Activated naive CD4-positive, alpha-beta T cell treated with Interleukin-2 at 50 U/mL for 16 hours (primary cell): Measurements from ENCODE around the gene UPF3A.
A peak's percentile ranks its signal among the peaks of the same experiment; 100 is the strongest.
"Not testable (repeated sequence)": the region's sequence is repeated elsewhere in the genome, so short reads cannot be mapped to it uniquely, and the experiment has no call there.

ENCODE experiments used
- DNase-seq: peaks from one replicate; pipeline ENCODE4 v3.0.0-alpha.2; 2020

UPF3A gene

DNA sequence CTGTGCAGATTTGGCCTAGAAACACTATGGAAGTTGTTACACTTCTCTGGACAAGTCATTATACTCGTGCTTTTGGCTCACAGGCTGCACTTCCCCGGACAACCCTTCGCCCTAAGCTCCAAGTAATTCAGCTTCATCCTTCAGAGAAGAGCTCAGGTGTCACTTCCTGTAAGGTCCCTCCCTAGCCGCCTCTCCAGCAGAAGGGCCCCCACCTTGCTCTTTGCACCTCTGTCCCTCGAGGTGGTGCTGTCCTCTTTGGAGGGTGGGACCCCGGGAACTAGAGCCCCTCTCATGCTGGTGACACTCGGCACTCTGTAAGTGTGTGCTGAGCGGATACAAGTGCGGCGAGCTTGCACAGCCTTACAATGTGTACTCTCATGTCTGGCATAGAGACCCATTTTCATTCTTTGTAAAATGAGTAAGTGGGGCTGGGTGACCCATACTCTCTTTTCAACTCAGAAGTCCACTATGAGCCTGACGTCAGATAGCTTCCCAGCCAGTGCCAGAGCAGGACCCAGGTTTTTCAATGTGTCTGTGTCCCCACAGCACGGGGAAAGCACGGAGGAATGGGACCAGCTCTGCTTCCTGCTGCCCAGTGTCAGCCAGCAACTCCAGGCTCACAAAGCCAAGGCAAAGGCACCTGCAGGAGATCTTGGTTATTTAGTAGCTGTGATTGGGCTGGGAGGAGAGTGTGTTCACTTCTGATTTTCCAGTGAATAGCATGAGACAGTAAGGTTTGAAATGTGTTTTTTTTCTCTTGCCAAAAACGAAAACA is 59.8 kb downstream of the UPF3A start:
- no peak for DNase-seq

DNA sequence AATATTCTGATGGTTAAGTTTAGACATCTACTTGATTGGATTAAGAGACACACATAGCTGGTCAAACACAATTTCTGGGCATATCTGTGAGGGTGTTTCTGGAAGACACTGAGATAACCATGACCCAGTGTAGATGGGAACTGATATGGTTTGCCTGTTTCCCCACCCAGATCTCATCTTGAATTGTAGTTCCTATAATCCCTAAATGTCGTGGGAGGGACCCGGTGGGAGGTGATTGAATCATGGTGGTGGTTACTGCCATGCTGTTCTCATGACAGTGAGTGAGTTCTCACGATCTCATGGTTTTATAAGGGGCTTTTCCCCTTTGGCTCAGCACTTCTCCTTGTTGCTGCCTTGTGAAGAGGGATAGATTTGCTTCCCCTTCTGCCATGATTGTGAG is 65.9 kb downstream of the UPF3A start:
- DNase-seq: not testable (repeated sequence)

DNA sequence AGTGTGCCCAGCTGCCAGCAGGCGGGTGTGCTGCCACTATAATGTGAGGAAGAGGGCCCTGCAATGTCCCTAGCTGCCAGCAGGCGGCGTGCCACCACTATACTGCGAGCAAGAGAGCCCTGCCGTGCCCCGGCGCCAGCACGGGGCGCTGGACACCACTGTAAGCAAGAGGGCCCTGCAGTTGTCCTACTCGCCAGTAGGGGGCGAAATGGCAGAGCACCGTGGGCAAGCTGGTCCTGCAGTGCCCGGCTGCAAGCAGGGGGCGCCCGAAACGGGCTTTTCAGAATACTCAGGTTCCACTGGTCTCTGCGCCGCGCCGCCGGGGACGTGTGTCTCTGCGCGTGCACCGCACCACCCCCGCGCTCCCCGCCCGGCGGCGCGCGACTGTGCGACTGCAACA is 71.4 kb downstream of the UPF3A start:
- DNase-seq: peak; percentile 24

DNA sequence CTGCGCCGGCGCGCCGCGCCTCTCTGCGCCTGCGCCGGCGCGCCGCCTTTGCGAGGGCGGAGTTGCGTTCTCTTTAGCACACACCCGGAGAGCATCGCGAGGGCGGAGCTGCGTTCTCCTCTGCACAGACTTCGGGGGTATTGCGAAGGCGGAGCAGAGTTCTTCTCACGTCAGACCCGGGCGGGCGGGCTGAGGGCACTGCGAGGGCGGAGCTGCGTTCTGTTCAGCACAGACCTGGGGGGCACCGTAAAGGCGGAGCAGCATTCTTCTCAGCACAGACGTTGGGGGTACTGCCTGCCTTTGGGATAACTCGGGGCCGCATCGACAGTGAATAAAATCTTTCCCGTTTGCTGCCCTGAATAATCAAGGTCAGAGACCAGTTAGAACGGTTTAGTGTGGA is 72.0 kb downstream of the UPF3A start:
- DNase-seq: not testable (repeated sequence)
